ENCODE measurements around the gene FASN.

The FASN gene

GRCh38 chr17:82076018-82076784 lies 21.8 kb downstream of the FASN start:
- DNase-seq (ENCODE audit: low spot score) = no peak

GRCh38 chr17:82073446-82073845 lies 24.6 kb downstream of the FASN start:
- DNase-seq (ENCODE audit: low spot score) = no peak

GRCh38 chr17:82072827-82073226 lies 25.2 kb downstream of the FASN start:
- DNase-seq (ENCODE audit: low spot score) = no peak

- DNase-seq (ENCODE audit: low spot score) = no peak
These were observed 27.4 kb downstream of the FASN start for GRCh38 chr17:82070611-82071010.

GRCh38 chr17:82065638-82066303 lies 32.3 kb downstream of the FASN start, which contains the start of gene DUS1L:
Gene DUS1L (minus strand): TSS chr17:82065804. CDS start chr17:82065059, 745 bp downstream.
- peak; percentile 31 for DNase-seq (ENCODE audit: low spot score)

- no peak for DNase-seq (ENCODE audit: low spot score)
These were observed 32.8 kb downstream of the FASN start for GRCh38 chr17:82065193-82065637.

- no peak for DNase-seq (ENCODE audit: low spot score)
These were observed 33.4 kb downstream of the FASN start for GRCh38 chr17:82064433-82065192.

GRCh38 chr17:82063424-82064415 lies 34.3 kb downstream of the FASN start:
- no peak for DNase-seq (ENCODE audit: low spot score)

- DNase-seq (ENCODE audit: low spot score) = no peak
These were observed 35.1 kb downstream of the FASN start for GRCh38 chr17:82062984-82063368.

- no peak for DNase-seq (ENCODE audit: low spot score)
These were observed 35.7 kb downstream of the FASN start for GRCh38 chr17:82062076-82062983.

- no peak for DNase-seq (ENCODE audit: low spot score)
These were observed 36.8 kb downstream of the FASN start for GRCh38 chr17:82061047-82061925.

GRCh38 chr17:82060614-82061013 lies 37.4 kb downstream of the FASN start:
- no peak for DNase-seq (ENCODE audit: low spot score)

GRCh38 chr17:82060001-82060380 lies 38.0 kb downstream of the FASN start:
- DNase-seq (ENCODE audit: low spot score) = no peak

- no peak for DNase-seq (ENCODE audit: low spot score)
These were observed 38.6 kb downstream of the FASN start for GRCh38 chr17:82059272-82060000.

- DNase-seq (ENCODE audit: low spot score) = no peak
These were observed 39.2 kb downstream of the FASN start for GRCh38 chr17:82058855-82059249.

GRCh38 chr17:82058230-82058854 lies 39.7 kb downstream of the FASN start:
- no peak for DNase-seq (ENCODE audit: low spot score)

GRCh38 chr17:82056729-82057621 lies 41.1 kb downstream of the FASN start:
- no peak for DNase-seq (ENCODE audit: low spot score)
